ENCODE measurements around the gene MAGEL2.

Gene MAGEL2

GRCh38 chr15:23647001-23647295 lies 719 bp downstream of the MAGEL2 start:
- Histone ChIP-seq H3K4me1 (ENCODE audit: insufficient read depth, low read length) (0 out of 2 replicates have a peak, but pooled peaks cover 6% of the 10 kb centered on the region), H3K4me3 (ENCODE audit: low read length) (peak overlapping the region; percentile 79), H3K9me3 (ENCODE audit: insufficient read depth, low read depth, low read length) (peaks cover 28% of the 10 kb centered on the region), H3K27me3 (ENCODE audit: insufficient read depth, low read length) (peaks cover 8% of the 10 kb centered on the region; the same call in 1 of the 2 replicates), H3K9ac (ENCODE audit: low read depth, low read length) (peak overlapping the region; percentile 13; the same call in 1 of the 2 replicates), H3K27ac (ENCODE audit: low read depth, low read length) (no peak overlapping the region), H3K36me3 (ENCODE audit: insufficient read depth, low read length) (no peaks in the 10 kb centered on the region)
- 47% methylated on average over 17 of the region's 17 CpGs for WGBS

DNA sequence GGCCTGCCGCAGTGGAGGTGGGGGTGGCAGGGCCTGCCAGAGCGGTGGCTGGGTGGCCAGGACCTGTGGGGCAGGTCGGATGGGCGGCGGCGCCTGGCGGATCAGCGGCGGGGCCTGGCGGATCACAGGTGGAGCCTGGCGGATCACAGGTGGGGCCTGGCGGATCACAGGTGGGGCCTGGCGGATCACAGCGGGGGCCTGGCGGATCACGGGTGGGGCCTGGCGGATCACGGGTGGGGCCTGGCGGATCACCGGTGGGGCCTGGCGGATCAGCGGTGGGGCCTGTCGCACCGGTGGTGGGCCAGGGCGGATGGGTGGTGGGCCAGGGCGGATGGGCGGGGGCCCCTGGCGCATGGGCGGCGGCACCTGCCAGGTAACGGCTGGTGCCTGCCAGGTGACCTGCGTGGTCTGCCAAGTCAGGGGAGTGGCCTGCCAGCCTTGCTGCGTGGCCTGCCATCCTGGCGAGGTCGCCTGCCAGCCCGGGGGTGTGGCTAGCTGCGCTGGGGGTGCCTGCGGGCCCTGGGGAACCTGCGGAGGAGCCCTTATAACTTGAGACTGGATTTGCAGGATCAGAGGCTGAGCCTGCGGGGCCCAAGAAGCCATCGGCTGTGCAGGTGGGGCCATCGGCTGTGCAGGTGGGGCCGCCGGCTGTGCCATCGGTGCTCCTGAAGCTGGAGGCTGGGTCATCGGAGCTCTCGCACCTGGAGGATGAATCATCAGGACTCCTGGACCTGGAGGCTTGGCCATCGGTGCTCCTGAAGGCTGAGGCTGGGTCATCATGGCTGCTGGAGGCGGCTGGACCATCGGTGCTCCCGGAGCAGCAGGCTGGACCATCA lies 1.3 kb downstream of the MAGEL2 start:
- H3K27me3 ChIP-seq (ENCODE audit: insufficient read depth, low read length): peaks cover 8% of the 10 kb centered on the region; the same call in 1 of the 2 replicates
- WGBS: 89% methylated on average over 51 of the region's 51 CpGs
- H3K4me3 ChIP-seq (ENCODE audit: low read length): peak overlapping the region; percentile 79
- no peak overlapping the region for H3K27ac ChIP-seq (ENCODE audit: low read depth, low read length)
- no peak overlapping the region for H3K9ac ChIP-seq (ENCODE audit: low read depth, low read length)
- H3K9me3 ChIP-seq (ENCODE audit: insufficient read depth, low read depth, low read length): peaks cover 32% of the 10 kb centered on the region
- H3K4me1 ChIP-seq (ENCODE audit: insufficient read depth, low read length): 0 out of 2 replicates have a peak, but pooled peaks cover 6% of the 10 kb centered on the region
- no peaks in the 10 kb centered on the region for H3K36me3 ChIP-seq (ENCODE audit: insufficient read depth, low read length)

GRCh38 chr15:23645371-23646164 lies 2.1 kb downstream of the MAGEL2 start:
- 87% methylated on average over 40 of the region's 40 CpGs for WGBS
- Histone ChIP-seq H3K27me3 (ENCODE audit: insufficient read depth, low read length) (peaks cover 8% of the 10 kb centered on the region; the same call in 1 of the 2 replicates), H3K4me3 (ENCODE audit: low read length) (no peak overlapping the region), H3K4me1 (ENCODE audit: insufficient read depth, low read length) (0 out of 2 replicates have a peak, but pooled peaks cover 6% of the 10 kb centered on the region), H3K36me3 (ENCODE audit: insufficient read depth, low read length) (no peaks in the 10 kb centered on the region), H3K9me3 (ENCODE audit: insufficient read depth, low read depth, low read length) (peaks cover 33% of the 10 kb centered on the region), H3K27ac (ENCODE audit: low read depth, low read length) (no peak overlapping the region), H3K9ac (ENCODE audit: low read depth, low read length) (no peak overlapping the region)

GRCh38 chr15:23644829-23645228 lies 2.8 kb downstream of the MAGEL2 start:
- H3K36me3 ChIP-seq (ENCODE audit: insufficient read depth, low read length): no peaks in the 10 kb centered on the region
- WGBS: 92% methylated on average over 13 of the region's 13 CpGs

GRCh38 chr15:23642413-23643044 lies 5.1 kb downstream of the MAGEL2 start:
- WGBS: 44% methylated on average over 13 of the region's 13 CpGs
- Histone ChIP-seq H3K27me3 (ENCODE audit: insufficient read depth, low read length) (no peaks in the 10 kb centered on the region), H3K36me3 (ENCODE audit: insufficient read depth, low read length) (no peaks in the 10 kb centered on the region), H3K27ac (ENCODE audit: low read depth, low read length) (no peak overlapping the region), H3K4me1 (ENCODE audit: insufficient read depth, low read length) (no peaks in the 10 kb centered on the region), H3K9me3 (ENCODE audit: insufficient read depth, low read depth, low read length) (peaks cover 41% of the 10 kb centered on the region), H3K9ac (ENCODE audit: low read depth, low read length) (no peak overlapping the region), H3K4me3 (ENCODE audit: low read length) (peak overlapping the region; percentile 23)

More at GRCh38 chr15:23644829-23645228, 2.8 kb downstream of the MAGEL2 start:
- no peak overlapping the region for H3K4me3 ChIP-seq (ENCODE audit: low read length)
- no peak overlapping the region for H3K9ac ChIP-seq (ENCODE audit: low read depth, low read length)
- no peak overlapping the region for H3K27ac ChIP-seq (ENCODE audit: low read depth, low read length)
- H3K27me3 ChIP-seq (ENCODE audit: insufficient read depth, low read length): peaks cover 8% of the 10 kb centered on the region; the same call in 1 of the 2 replicates
- peaks cover 35% of the 10 kb centered on the region for H3K9me3 ChIP-seq (ENCODE audit: insufficient read depth, low read depth, low read length)
- H3K4me1 ChIP-seq (ENCODE audit: insufficient read depth, low read length): 0 out of 2 replicates have a peak, but pooled peaks cover 6% of the 10 kb centered on the region

DNA sequence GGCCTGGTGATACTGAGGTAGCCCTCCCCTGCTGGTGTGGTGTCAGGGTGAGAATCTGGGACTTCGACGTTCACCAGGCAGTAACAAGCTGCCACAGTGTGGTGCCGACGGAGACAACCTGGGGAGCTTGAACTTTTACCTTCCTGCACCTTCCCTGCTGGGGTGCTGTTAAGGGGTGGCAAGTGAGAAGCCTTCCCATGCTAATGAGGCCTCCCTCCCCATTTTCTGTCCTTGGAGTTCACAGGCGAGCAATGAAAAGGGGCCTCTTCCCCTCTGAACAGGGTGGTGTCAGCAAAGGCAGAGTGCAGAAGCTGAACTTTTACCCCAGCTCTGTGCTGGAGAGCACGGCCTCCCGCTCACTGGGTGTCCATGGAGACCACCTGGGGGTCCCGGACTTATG lies 13.5 kb downstream of the MAGEL2 start:
- H3K27ac ChIP-seq (ENCODE audit: low read depth, low read length): no peak overlapping the region
- WGBS: 69% methylated on average over 8 of the region's 8 CpGs

DNA sequence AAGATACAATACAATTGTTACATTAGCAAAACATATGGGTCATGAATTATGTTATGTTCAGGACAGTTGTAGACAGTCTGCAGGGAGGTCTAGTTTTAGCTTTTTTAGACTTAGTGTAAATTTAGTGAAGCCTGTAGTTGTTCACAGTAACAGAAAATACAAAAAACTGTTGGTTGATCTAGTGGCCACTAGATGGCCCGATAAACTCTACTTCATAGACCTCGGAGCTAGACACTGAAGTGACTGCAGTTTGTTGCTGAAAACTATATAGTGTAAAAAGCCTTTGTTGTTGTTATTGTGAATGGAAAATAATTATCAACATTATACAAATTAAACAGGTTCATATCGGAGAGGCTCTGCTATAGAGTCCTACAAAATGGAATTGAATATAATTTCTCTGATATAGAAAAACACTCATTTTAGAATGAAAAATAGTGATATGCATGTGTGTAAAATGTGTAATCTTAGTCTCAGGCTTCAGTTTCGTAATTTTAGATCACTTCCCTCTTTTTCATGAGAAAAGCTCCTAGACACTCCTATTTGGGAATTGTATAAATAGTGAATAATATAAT lies 18.3 kb downstream of the MAGEL2 start:
- Histone ChIP-seq H3K27ac (ENCODE audit: low read depth, low read length) (no peak overlapping the region), H3K4me3 (ENCODE audit: low read length) (peak overlapping the region; percentile 8; the same call in 1 of the 2 replicates), H3K4me1 (ENCODE audit: insufficient read depth, low read length) (no peaks in the 10 kb centered on the region), H3K36me3 (ENCODE audit: insufficient read depth, low read length) (no peaks in the 10 kb centered on the region), H3K27me3 (ENCODE audit: insufficient read depth, low read length) (peaks cover 70% of the 10 kb centered on the region), H3K9ac (ENCODE audit: low read depth, low read length) (no peak overlapping the region), H3K9me3 (ENCODE audit: insufficient read depth, low read depth, low read length) (peaks cover 58% of the 10 kb centered on the region)
- WGBS: 42% methylated on average over 2 of the region's 4 CpGs

More for the DNA sequence above, 13.5 kb downstream of the MAGEL2 start:
- no peak overlapping the region for H3K4me3 ChIP-seq (ENCODE audit: low read length)
- no peaks in the 10 kb centered on the region for H3K36me3 ChIP-seq (ENCODE audit: insufficient read depth, low read length)
- H3K27me3 ChIP-seq (ENCODE audit: insufficient read depth, low read length): peaks cover 32% of the 10 kb centered on the region
- no peak overlapping the region for H3K9ac ChIP-seq (ENCODE audit: low read depth, low read length)
- H3K9me3 ChIP-seq (ENCODE audit: insufficient read depth, low read depth, low read length): peaks cover 45% of the 10 kb centered on the region
- no peaks in the 10 kb centered on the region for H3K4me1 ChIP-seq (ENCODE audit: insufficient read depth, low read length)

DNA sequence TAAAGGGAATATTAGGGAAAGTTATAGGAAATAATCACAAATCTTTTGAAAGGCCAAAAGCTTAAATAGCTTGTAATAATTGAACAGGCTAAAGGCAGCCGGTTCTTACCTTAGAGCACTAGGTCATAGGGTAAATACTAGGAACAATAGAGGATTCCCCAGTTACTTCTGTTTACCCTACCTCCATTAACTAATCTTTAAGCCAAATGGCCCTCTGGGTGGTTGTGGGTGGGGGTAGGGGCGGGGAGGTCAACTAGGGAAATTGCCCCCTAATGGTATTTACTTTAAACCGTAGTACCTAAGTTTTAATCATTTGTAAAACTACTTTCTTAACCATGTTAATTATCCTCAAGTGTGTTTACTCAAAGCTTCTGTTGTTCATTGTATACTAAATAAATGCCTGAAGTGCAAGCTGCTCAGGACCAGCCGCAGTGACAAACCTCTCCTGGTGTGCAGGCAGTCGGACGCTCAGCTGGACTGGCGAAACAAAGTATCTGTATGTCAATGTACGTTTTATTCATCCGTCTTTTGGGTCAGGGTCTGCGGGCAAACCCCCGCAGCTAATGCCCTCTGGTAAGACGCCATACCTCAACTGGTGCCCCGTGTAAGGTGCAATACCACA lies 18.9 kb downstream of the MAGEL2 start:
- H3K27me3 ChIP-seq (ENCODE audit: insufficient read depth, low read length): peaks cover 70% of the 10 kb centered on the region
- no peaks in the 10 kb centered on the region for H3K36me3 ChIP-seq (ENCODE audit: insufficient read depth, low read length)
- no peaks in the 10 kb centered on the region for H3K4me1 ChIP-seq (ENCODE audit: insufficient read depth, low read length)
- peak overlapping the region; percentile 8; the same call in 1 of the 2 replicates for H3K4me3 ChIP-seq (ENCODE audit: low read length)
- peaks cover 53% of the 10 kb centered on the region for H3K9me3 ChIP-seq (ENCODE audit: insufficient read depth, low read depth, low read length)
- no peak overlapping the region for H3K9ac ChIP-seq (ENCODE audit: low read depth, low read length)
- no peak overlapping the region for H3K27ac ChIP-seq (ENCODE audit: low read depth, low read length)
- 52% methylated on average over 11 of the region's 13 CpGs for WGBS

GRCh38 chr15:23616536-23616935 lies 31.1 kb downstream of the MAGEL2 start:
- H3K27ac ChIP-seq (ENCODE audit: low read depth, low read length): no peak overlapping the region
- 86% methylated on average over 10 of the region's 10 CpGs for WGBS
- H3K9me3 ChIP-seq (ENCODE audit: insufficient read depth, low read depth, low read length): peaks cover 37% of the 10 kb centered on the region
- H3K9ac ChIP-seq (ENCODE audit: low read depth, low read length): no peak overlapping the region
- no peaks in the 10 kb centered on the region for H3K4me1 ChIP-seq (ENCODE audit: insufficient read depth, low read length)
- no peaks in the 10 kb centered on the region for H3K36me3 ChIP-seq (ENCODE audit: insufficient read depth, low read length)
- no peaks in the 10 kb centered on the region for H3K27me3 ChIP-seq (ENCODE audit: insufficient read depth, low read length)
- H3K4me3 ChIP-seq (ENCODE audit: low read length): no peak overlapping the region

DNA sequence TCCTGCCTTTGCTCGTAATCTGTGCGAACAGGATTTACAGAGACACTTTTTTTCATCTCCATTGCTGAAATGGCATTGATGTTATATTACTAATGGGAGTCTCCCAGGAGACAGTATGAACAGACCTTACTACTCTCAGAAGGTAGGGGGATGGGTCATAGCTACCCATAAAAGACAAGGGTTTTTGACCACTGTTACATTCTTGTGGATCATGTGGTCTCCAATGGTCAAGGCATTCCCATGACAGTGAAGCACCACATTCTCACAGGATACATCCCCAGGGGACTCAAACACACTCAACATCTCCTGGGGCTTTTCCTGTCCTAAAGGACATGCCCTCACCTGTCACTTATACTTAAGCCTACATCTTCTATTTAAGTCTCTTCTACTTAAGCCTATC lies 41.4 kb downstream of the MAGEL2 start:
- Histone ChIP-seq H3K27me3 (ENCODE audit: insufficient read depth, low read length) (no peaks in the 10 kb centered on the region), H3K27ac (ENCODE audit: low read depth, low read length) (no peak overlapping the region), H3K9ac (ENCODE audit: low read depth, low read length) (no peak overlapping the region), H3K4me3 (ENCODE audit: low read length) (no peak overlapping the region), H3K36me3 (ENCODE audit: insufficient read depth, low read length) (no peaks in the 10 kb centered on the region), H3K9me3 (ENCODE audit: insufficient read depth, low read depth, low read length) (peaks cover 54% of the 10 kb centered on the region), H3K4me1 (ENCODE audit: insufficient read depth, low read length) (no peaks in the 10 kb centered on the region)
- WGBS: 92% methylated on average over 2 of the region's 2 CpGs

Measured in HUES64 (cell line).